GM13977 (cell line): ENCODE results near the gene COX19.

Experiments used
- DNase-seq: peaks from one replicate; pipeline ENCODE4 v3.0.0; 2012; ENCODE audit warnings: low spot score
- in situ Hi-C: fragments of 300-500 bp; cut with MboI; formaldehyde crosslinking; loops from one replicate; pipeline ENCODE4 v1.12.0; 2022; ENCODE audit warnings: low sequenced_read_pairs, low pct_unique_long_range_greater_than_20kb, mixed read lengths, inconsistent platforms; ENCODE audit not compliant: unreplicated experiment
- TF ChIP-seq, protein P1 (sequence below): IDR thresholded peaks from 2 replicates; pipeline ENCODE4 v1.5.1; 2012; ENCODE audit warnings: mild to moderate bottlenecking, control low read depth; ENCODE audit not compliant: insufficient read depth; ENCODE audit errors: extremely low read depth, missing control alignments

Gene COX19

DNA sequence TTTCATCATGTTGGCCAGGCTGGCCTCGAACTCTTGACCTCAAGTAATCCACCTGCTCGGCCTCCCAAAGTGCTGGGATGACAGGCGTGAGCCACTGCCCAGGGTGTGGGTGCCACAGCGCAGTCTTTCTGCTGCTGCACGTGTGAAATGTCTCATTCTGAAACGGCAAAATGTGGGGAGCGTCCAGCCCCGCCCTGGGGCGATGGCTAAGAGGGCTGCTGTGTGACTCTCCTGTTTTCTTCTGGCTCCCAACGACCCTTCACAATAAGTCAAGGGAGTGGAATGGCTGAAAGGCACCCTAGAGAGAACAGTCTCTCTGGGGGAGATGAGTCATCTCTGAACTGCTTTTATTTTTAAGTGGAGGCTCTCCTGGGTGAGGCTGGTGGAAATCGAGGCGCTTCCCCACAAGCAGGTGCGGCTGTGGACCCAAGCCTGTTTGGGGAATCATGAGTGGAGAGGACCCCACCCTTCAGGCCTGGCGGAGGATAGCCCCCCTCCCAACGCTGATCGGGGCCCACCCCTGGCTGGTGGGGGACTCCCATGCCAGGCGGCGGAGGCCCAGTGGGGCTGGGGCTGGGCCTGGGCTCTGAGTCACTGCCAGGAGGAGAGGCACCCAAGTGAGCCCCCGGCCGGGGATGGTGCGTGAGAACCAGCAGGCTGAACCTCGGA lies 38.8 kb downstream of the COX19 start:
- peak; percentile 91 for DNase-seq
- TF ChIP-seq, protein P1, sequence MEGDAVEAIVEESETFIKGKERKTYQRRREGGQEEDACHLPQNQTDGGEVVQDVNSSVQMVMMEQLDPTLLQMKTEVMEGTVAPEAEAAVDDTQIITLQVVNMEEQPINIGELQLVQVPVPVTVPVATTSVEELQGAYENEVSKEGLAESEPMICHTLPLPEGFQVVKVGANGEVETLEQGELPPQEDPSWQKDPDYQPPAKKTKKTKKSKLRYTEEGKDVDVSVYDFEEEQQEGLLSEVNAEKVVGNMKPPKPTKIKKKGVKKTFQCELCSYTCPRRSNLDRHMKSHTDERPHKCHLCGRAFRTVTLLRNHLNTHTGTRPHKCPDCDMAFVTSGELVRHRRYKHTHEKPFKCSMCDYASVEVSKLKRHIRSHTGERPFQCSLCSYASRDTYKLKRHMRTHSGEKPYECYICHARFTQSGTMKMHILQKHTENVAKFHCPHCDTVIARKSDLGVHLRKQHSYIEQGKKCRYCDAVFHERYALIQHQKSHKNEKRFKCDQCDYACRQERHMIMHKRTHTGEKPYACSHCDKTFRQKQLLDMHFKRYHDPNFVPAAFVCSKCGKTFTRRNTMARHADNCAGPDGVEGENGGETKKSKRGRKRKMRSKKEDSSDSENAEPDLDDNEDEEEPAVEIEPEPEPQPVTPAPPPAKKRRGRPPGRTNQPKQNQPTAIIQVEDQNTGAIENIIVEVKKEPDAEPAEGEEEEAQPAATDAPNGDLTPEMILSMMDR, result no peak
- in situ Hi-C loops, result no loop called here

DNA sequence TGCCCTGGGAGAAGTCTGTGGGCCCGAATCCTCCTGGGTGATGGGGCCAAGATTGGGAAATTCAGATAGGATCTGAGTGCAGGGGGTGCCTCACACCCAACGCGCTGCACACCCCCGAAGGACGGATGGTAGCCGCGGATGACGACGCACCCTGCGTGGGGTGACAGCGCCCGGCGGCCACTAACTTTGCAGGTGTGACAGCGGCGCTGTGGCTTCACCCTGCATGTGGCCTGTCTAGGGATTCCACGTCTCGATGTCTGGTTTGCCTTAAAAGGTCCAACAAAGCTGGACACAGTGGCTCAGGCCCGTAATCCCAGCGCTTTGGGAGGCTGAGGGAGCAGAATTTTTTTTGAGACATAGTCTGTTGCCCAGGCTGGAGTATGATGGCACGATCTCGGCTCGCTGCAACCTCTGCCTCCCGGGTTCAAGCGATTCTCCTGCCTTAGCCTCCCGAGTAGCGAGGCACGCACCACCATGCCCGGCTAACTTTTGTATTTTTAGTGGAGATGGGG lies 39.4 kb downstream of the COX19 start:
- DNase-seq, result no peak
- in situ Hi-C loops, result no loop called here
- TF ChIP-seq, protein P1, result no peak

DNA sequence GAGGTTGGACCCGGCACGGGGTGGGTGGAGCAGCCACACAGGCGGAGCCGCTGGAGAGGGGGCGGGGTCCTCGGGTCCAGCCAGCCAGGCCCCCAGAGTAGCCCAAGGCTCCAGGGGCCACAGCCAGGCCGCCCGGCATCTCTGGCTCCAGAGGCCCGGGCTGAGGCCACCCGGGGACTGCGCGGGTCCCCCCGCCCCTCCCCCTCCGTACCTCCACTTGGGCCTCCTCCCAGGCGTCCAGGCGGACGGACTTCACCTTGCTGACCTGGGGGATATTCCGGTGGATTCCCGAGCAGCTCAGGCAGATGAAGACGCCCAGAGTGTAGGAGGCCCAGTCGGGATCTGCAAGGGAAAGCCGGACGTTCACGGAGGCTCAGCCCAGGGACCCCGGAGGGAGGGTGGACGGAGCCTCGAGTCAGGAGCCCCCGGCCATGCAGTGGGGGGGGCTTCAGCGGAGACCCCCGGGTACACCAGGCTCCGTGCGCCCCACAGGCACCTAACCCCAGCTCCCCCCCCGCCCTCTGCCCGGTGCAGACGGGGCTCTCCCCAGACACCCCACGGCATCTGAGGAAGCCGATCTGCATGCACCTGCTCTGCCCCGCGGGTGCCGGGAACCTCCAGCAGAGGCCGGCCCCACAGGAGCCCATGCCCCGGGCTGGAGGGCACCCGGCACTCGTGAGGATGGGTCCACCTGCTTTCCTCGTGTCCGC lies 40.0 kb downstream of the COX19 start:
- DNase-seq, result no peak
- TF ChIP-seq, protein P1, result no peak
- in situ Hi-C loops, result no loop called here

DNA sequence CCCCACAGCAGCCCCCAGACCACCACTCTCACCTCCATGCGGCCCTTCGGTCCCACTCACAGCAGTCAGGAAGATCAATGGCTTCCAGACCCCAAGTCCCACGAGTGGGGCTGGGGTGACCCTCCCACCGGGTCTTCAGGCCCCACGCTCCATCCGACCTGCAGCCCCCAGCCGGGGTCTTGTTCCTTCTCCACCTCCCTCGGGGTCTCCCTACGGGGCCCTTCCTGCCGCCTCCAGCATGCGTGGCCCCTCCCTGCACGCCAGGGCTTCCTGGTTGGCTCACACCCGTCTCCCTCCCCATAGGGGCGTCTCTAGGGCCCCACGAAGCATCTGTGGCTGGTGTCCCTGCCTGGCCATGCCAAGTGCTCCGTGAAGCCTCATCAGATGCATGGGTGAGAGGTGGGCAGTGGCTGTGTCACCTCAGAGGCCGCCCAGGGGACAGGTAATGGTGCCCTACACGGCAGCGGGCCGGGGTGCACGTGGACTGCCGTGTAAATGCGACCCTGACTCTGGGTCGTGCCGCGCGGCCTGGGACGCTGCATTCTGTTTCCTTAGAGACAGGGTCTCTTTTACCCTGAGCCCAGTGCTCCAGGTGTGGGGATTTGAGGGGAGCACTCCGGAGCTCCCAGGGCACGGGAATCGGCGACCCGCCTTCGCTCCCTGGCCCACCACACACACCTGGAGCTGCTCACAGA lies 40.7 kb downstream of the COX19 start:
- in situ Hi-C loops, result no loop called here
- TF ChIP-seq, protein P1, result no peak
- no peak for DNase-seq

DNA sequence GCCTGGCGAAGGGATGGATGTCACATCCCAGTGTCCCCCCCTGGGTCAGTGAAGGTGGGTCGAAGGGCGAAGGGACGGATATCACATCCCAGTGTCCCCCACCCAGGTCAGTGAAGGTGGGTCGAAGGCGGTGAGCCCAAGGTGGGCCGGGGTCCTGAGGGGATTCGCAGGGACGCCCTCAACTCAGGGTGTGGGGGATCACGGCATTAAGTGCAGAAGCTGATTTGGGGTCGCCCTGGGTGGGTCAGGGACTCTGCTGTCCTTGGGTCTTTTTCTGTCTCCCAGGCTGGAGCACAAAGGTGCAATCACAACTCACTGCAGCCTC lies 42.7 kb downstream of the COX19 start:
- TF ChIP-seq, protein P1, result no peak
- no peak for DNase-seq
- in situ Hi-C loops, result no loop called here

DNA sequence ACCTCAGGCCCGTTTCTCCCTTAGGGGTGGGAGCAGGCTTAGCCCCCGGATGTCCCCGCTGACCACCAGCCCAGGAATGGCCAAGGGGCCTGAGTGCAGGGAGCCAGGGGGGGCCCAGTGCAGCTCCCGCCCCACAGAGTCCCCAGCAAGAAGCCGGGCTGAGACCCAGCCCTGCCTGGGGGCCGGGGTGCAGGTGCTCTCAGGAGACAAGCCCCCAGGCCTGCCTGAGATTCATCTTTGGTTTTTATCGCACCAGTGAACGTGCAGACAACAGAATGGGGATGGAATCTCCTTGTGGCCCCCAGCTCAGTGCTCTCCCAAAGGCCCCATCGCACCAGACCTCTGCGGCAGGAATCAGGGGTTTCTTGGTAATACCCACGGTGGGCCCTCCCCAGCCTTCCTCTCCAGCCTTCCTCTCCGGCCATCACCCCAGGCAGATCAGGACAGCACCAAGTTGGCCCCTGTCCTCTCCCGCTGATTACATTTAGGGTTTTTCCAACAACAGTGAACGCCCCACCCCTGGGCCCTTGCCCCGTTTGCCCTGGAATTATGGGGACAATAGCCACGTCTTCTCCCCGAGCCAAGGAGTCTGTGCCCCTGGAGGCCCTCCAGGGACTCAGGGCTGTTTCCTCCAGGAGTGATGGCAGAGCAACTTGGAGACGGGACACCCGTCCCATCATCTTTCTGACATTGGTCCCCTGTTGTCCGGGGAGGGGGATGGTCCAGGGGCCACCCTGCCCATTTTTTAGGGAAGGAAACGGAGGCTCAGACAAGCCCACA lies 43.3 kb downstream of the COX19 start:
- in situ Hi-C loops, result no loop called here
- TF ChIP-seq, protein P1, result no peak
- DNase-seq, result no peak
